Measurements from ENCODE around the gene AIFM3.
"Not testable (repeated sequence)": the region's sequence is repeated elsewhere in the genome, so short reads cannot be mapped to it uniquely, and the experiment has no call there.

Gene AIFM3

GRCh38 chr22:20933910-20934309, 33.1 kb upstream of the AIFM3 start:
- Mint-ChIP-seq H3K27ac (no peak overlapping the region), H3K4me1 (peaks cover 18% of the 10 kb centered on the region), H3K4me3 (no peak overlapping the region), H3K36me3 (ENCODE audit: low read depth) (peaks cover 54% of the 10 kb centered on the region), H3K9me3 (no peaks in the 10 kb centered on the region), H3K27me3 (ENCODE audit: low read depth) (no peaks in the 10 kb centered on the region)
- TF ChIP-seq CTCF (IDR thresholded peaks at IDR 0.05; ENCODE audit: unreplicated experiment in 3 of 3) = no peak

GRCh38 chr22:20935049-20935448, 32.0 kb upstream of the AIFM3 start:
- peaks cover 52% of the 10 kb centered on the region for H3K36me3 Mint-ChIP-seq (ENCODE audit: low read depth)
- not testable (repeated sequence) for H3K9me3 Mint-ChIP-seq; H3K27me3 Mint-ChIP-seq (ENCODE audit: low read depth); H3K4me3 Mint-ChIP-seq; H3K27ac Mint-ChIP-seq
- peaks cover 24% of the 10 kb centered on the region for H3K4me1 Mint-ChIP-seq

- H3K27me3 Mint-ChIP-seq (ENCODE audit: low read depth); H3K9me3 Mint-ChIP-seq; H3K4me3 Mint-ChIP-seq; H3K27ac Mint-ChIP-seq: not testable (repeated sequence)
- H3K36me3 Mint-ChIP-seq (ENCODE audit: low read depth) = peaks cover 57% of the 10 kb centered on the region
- peaks cover 33% of the 10 kb centered on the region for H3K4me1 Mint-ChIP-seq
Measured at GRCh38 chr22:20935780-20936539, 31.1 kb upstream of the AIFM3 start.

GRCh38 chr22:20937031-20937793, 29.8 kb upstream of the AIFM3 start:
- TF ChIP-seq CTCF (IDR thresholded peaks at IDR 0.05; ENCODE audit: unreplicated experiment in 3 of 3) = no peak
- no peaks in the 10 kb centered on the region for H3K27me3 Mint-ChIP-seq (ENCODE audit: low read depth)
- H3K27ac Mint-ChIP-seq = peak overlapping the region in 1 of 3 experiments; percentile 6
- peaks cover 57% of the 10 kb centered on the region for H3K36me3 Mint-ChIP-seq (ENCODE audit: low read depth)
- peaks cover 35% of the 10 kb centered on the region for H3K4me1 Mint-ChIP-seq
- no peak overlapping the region for H3K4me3 Mint-ChIP-seq
- no peaks in the 10 kb centered on the region for H3K9me3 Mint-ChIP-seq

GRCh38 chr22:20937794-20938671, 29.0 kb upstream of the AIFM3 start:
- H3K4me1 Mint-ChIP-seq = peaks cover 35% of the 10 kb centered on the region
- no peak for TF ChIP-seq CTCF (IDR thresholded peaks at IDR 0.05; ENCODE audit: unreplicated experiment in 3 of 3)
- peaks cover 57% of the 10 kb centered on the region for H3K36me3 Mint-ChIP-seq (ENCODE audit: low read depth)
- H3K4me3 Mint-ChIP-seq = no peak overlapping the region
- H3K27ac Mint-ChIP-seq = peak overlapping the region in 1 of 3 experiments; percentile 6
- H3K27me3 Mint-ChIP-seq (ENCODE audit: low read depth) = no peaks in the 10 kb centered on the region
- no peaks in the 10 kb centered on the region for H3K9me3 Mint-ChIP-seq

- H3K9me3 Mint-ChIP-seq; H3K4me3 Mint-ChIP-seq; H3K27me3 Mint-ChIP-seq (ENCODE audit: low read depth): not testable (repeated sequence)
- Mint-ChIP-seq H3K36me3 (ENCODE audit: low read depth) (peaks cover 53% of the 10 kb centered on the region), H3K4me1 (peaks cover 35% of the 10 kb centered on the region), H3K27ac (peak overlapping the region in 1 of 3 experiments; percentile 57)
Measured at GRCh38 chr22:20939457-20940185, 27.4 kb upstream of the AIFM3 start.

Data from nephron (organoid).